Ovary (tissue), 9 donors: ENCODE data around the gene ANAPC5. TPM values are rescaled to one million over a fixed set of nuclear protein-coding genes. Genes with fewer than 3 reads are reported as not detected.

Experiments used
- DNase-seq, 5 donors: peaks; one replicate each; pipeline ENCODE4 v3.0.0-alpha.2; 2019 to 2020
- H3K27ac ChIP-seq, 2 donors: fragments of 200-600 bp; one replicate each; pipeline versions ENCODE4 v1.5.1 to v1.8.0; 2019 to 2022
- H3K27me3 ChIP-seq: fragments of 200-600 bp; one replicate; pipeline ENCODE4 v1.8.0; 2022
- H3K36me3 ChIP-seq: fragments of 200-600 bp; sonication (generic); one replicate; pipeline ENCODE4 v1.5.1; 2019
- H3K4me1 ChIP-seq: one replicate; pipeline ENCODE4 v1.8.1; 2013; ENCODE audit warnings: mild to moderate bottlenecking, moderate library complexity; ENCODE audit not compliant: insufficient read depth
- H3K4me3 ChIP-seq: fragments of 200-600 bp; sonication (generic); one replicate; pipeline ENCODE4 v1.5.1; 2017
- H3K9me3 ChIP-seq, 2 donors: fragments of 200-600 bp in 1 of 2; sonication (generic) in 1 of 2; one replicate each; pipeline versions ENCODE4 v1.5.1 to v1.8.1; 2013 to 2019; ENCODE audit warnings: mild to moderate bottlenecking in 1 of 2, moderate library complexity in 1 of 2
- CTCF ChIP-seq, 3 donors: fragments of 450-650 bp in 2 of 3; fragments of 200-600 bp in 1 of 3; IDR thresholded peaks; one replicate each; pipeline versions ENCODE4 v1.5.1 to v1.8.0; 2016 to 2022; ENCODE audit warnings: antibody characterized with exemption in 3 of 3, mild to moderate bottlenecking in 1 of 3
- EP300 ChIP-seq: sonication (generic); formaldehyde crosslinking; IDR thresholded peaks from one replicate; pipeline ENCODE4 v1.6.1; 2017; ENCODE audit warnings: antibody characterized with exemption
- POLR2A ChIP-seq: fragments of 450-650 bp; IDR thresholded peaks from one replicate; pipeline ENCODE4 v1.6.1; 2017; ENCODE audit warnings: antibody characterized with exemption, mild to moderate bottlenecking, moderate library complexity
- WGBS, 3 donors: extraction: QIAGEN DNeasy Blood & Tissue Kit in 1 of 3; methylation state at CpG; one replicate each; pipeline versions ENCODE4 v1.1.5 to v1.1.7; 2013 to 2017; 5-methylcytosine and 5-hydroxymethylcytosine counted together
- intact Hi-C, 4 donors: fragments of 100-400 bp; cut with DNase I; formaldehyde crosslinking; loops; one replicate each; pipeline versions ENCODE4 v1.11.0 to v1.15.1; 2022 to 2023
- polyA plus RNA-seq, 2 donors: library from polyadenylated mRNA; stranded (reverse); fragments of 200-250 nt in 1 of 2; fragments of 350-450 nt in 1 of 2; fragmentation: Illumina TruSeq in 1 of 2; extraction: RNeasy Lipid Tissue Mini Kit (QIAGEN cat#74804) in 1 of 2; gene quantifications; one replicate each; pipeline ENCODE4 v1.2.3, GENCODE V29; 2013 to 2014
- total RNA-seq, 7 donors: library from RNA; depleted of rRNA in 2 of 7; stranded (reverse); fragments of >200 nt in 2 of 7; fragmentation: NEBNext Ultra II Directional in 3 of 7; extraction: Animal tissue kit (Norgen Biotek cat#: 25700) in 3 of 7; gene quantifications; one replicate each; pipeline versions ENCODE4 v1.1.0 to v1.2.4, GENCODE V29; 2016 to 2023
- donor health status: DM: no; HTN: no; CAD: no; lungs with moderate emphysema.
- donor health status: DM: no; HTN: no; CAD: no.
- donor health status: Bipolar disorder and iron deficiency.
- donor health status: DM: yes; HTN: yes; CAD: no.
- donor health status: DM: no; HTN: no; CAD: no.
- donor health status: DM: yes; HTN: yes; CAD: no.

Gene ANAPC5
- total and polyA plus RNA-seq, 9 donors = 58.1 to 149 (median 78.9) TPM

DNA sequence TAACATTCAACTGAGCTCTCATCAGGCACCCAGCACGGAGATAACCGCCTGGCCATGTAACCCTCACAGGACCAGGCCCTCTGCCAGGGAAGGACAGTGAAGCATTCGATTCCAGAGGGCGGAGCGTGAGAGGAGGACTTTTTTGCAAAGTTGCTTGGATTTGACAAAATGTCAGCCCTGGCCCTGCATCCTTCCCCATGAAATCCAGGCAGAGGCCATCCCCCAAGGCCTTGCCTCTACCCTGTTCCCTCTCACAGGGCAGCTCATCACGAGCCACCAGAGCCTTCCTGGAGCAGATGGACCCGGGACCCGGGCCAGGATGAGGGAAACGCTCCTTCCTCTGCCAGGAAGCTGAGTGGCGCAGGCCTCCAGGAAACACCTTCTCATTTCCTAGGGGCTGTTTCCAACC, 72.7 kb downstream of the ANAPC5 start:
- peaks cover 29% of the 10 kb centered on the region for H3K4me1 ChIP-seq
- WGBS, 3 donors = 19 to 40% (median 27%) methylated on average over 10 of the region's 10 CpGs
- no peaks in the 10 kb centered on the region for H3K9me3 ChIP-seq
- H3K4me3 ChIP-seq = no peak overlapping the region
- H3K27me3 ChIP-seq = no peaks in the 10 kb centered on the region
- H3K27ac ChIP-seq = peak overlapping the region; percentile 50 to 60
- no peaks in the 10 kb centered on the region for H3K36me3 ChIP-seq
- TF ChIP-seq CTCF (IDR thresholded peaks at IDR 0.05) (no peak), POLR2A (no peak), EP300 (no peak)
- peak; percentile 68 to 78 (median 74) for DNase-seq
- intact Hi-C loops = no loop called here

- 11 to 42% (median 17%) methylated on average over 13 of the region's 13 CpGs for WGBS, 3 donors
- intact Hi-C loops = no loop called here
- Histone ChIP-seq H3K27me3 (no peaks in the 10 kb centered on the region), H3K9me3 (no peaks in the 10 kb centered on the region), H3K27ac (peak overlapping the region; percentile 50 to 60), H3K4me1 (peaks cover 24% of the 10 kb centered on the region), H3K4me3 (no peak overlapping the region), H3K36me3 (no peaks in the 10 kb centered on the region)
- peak in 3 of 5 donors; percentile 65 to 87 (median 75) for DNase-seq
- TF ChIP-seq EP300 (no peak), POLR2A (no peak), CTCF (IDR thresholded peaks at IDR 0.05) (no peak)
Measured at GRCh38 chr12:121279071-121279375, 73.2 kb downstream of the ANAPC5 start.

DNA sequence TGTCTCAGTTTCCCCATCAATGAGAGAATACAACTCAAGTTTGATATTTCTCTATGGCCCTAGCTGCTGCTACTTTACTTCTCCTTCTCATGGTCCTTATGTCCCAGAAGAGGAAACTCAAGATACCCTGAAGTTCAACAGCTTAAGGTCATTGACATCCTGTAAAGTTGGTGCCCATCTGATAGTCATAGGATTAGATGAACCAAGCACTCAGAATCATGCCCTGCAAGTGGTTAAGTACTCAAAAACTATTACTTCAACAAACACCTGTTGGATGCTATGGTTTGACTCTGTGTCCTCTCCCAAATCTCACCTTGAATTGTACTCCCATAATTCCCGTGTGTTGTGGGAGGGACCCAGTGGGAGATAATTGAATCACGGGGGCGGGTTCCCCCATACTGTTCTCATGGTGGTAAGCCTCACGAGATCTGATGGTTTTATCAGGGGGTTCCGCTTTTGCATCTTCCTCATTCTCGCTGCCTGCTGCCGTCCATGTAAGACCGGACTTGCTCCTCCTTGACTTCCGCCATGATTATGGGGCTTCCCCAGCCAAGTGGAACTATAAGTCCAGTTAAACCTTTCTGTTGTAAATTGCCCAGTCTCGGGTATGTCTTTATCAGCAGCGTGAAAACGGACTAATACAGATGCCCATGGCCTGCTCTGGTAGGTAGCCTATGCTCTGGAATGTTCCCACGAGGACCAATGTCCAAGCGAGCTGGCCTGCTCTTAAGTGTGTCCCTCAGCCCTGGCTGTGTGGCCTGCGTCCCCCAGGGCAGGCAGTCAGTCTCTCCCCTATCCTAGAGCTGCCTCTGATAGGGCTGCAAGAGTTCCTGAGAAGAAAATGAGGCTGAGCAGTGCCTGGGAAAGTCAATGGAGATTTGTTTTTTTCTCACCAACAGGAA, 73.8 kb downstream of the ANAPC5 start:
- peak in 1 of 5 donors; percentile 28 for DNase-seq
- Histone ChIP-seq H3K9me3 (no peaks in the 10 kb centered on the region), H3K36me3 (no peaks in the 10 kb centered on the region), H3K4me3 (no peak overlapping the region), H3K27me3 (no peaks in the 10 kb centered on the region), H3K27ac (peak overlapping the region in 1 of 2 donors; percentile 60), H3K4me1 (peaks cover 20% of the 10 kb centered on the region)
- TF ChIP-seq EP300 (no peak), POLR2A (no peak), CTCF (IDR thresholded peaks at IDR 0.05) (no peak)
- intact Hi-C loops = no loop called here
- WGBS, 3 donors = 77 to 92% (median 85%) methylated on average over 15 of the region's 15 CpGs

DNA sequence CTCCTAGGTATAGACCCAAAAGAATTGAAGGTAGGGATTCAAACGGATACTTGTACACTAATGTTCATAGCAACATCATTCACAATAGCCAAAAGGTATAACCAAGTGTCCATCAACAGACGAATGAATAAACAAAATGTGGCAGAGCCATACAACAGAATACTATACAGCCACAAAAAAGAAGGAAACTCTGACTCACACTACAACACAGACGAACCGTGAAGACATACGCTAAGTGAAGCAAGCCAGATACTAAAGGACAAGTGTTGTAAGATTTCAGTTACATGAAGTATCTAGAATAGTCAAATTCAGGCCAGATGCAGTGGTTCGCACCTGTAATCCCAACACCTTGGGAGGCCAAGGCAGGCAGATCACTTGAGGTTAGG, 74.8 kb downstream of the ANAPC5 start:
- no peak for DNase-seq
- Histone ChIP-seq H3K27me3 (no peaks in the 10 kb centered on the region), H3K36me3 (no peaks in the 10 kb centered on the region), H3K4me1 (peaks cover 20% of the 10 kb centered on the region), H3K4me3 (no peak overlapping the region), H3K27ac (no peak overlapping the region), H3K9me3 (no peaks in the 10 kb centered on the region)
- intact Hi-C loops = no loop called here
- WGBS, 3 donors = 81 to 97% (median 95%) methylated on average over 6 of the region's 6 CpGs
- TF ChIP-seq EP300 (no peak), CTCF (IDR thresholded peaks at IDR 0.05) (no peak), POLR2A (no peak)
